Ovary (tissue), 9 donors: Measurements from ENCODE around the gene GPR141. TPM values are rescaled to one million over a fixed set of nuclear protein-coding genes. Genes with fewer than 3 reads are reported as not detected.

Experiments
- DNase-seq, 5 donors: peaks; one replicate each; pipeline ENCODE4 v3.0.0-alpha.2; 2019 to 2020
- H3K27ac ChIP-seq, 2 donors: fragments of 200-600 bp; one replicate each; pipeline versions ENCODE4 v1.5.1 to v1.8.0; 2019 to 2022
- H3K27me3 ChIP-seq: fragments of 200-600 bp; one replicate; pipeline ENCODE4 v1.8.0; 2022
- H3K36me3 ChIP-seq: fragments of 200-600 bp; sonication (generic); one replicate; pipeline ENCODE4 v1.5.1; 2019
- H3K4me1 ChIP-seq: one replicate; pipeline ENCODE4 v1.8.1; 2013; ENCODE audit warnings: mild to moderate bottlenecking, moderate library complexity; ENCODE audit not compliant: insufficient read depth
- H3K4me3 ChIP-seq: fragments of 200-600 bp; sonication (generic); one replicate; pipeline ENCODE4 v1.5.1; 2017
- H3K9me3 ChIP-seq, 2 donors: fragments of 200-600 bp in 1 of 2; sonication (generic) in 1 of 2; one replicate each; pipeline versions ENCODE4 v1.5.1 to v1.8.1; 2013 to 2019; ENCODE audit warnings: mild to moderate bottlenecking in 1 of 2, moderate library complexity in 1 of 2
- EP300 ChIP-seq: sonication (generic); formaldehyde crosslinking; IDR thresholded peaks from one replicate; pipeline ENCODE4 v1.6.1; 2017; ENCODE audit warnings: antibody characterized with exemption
- POLR2A ChIP-seq: fragments of 450-650 bp; IDR thresholded peaks from one replicate; pipeline ENCODE4 v1.6.1; 2017; ENCODE audit warnings: antibody characterized with exemption, mild to moderate bottlenecking, moderate library complexity
- WGBS, 3 donors: extraction: QIAGEN DNeasy Blood & Tissue Kit in 1 of 3; methylation state at CpG; one replicate each; pipeline versions ENCODE4 v1.1.5 to v1.1.7; 2013 to 2017; 5-methylcytosine and 5-hydroxymethylcytosine counted together
- intact Hi-C, 4 donors: fragments of 100-400 bp; cut with DNase I; formaldehyde crosslinking; loops; one replicate each; pipeline versions ENCODE4 v1.11.0 to v1.15.1; 2022 to 2023
- polyA plus RNA-seq, 2 donors: library from polyadenylated mRNA; stranded (reverse); fragments of 200-250 nt in 1 of 2; fragments of 350-450 nt in 1 of 2; fragmentation: Illumina TruSeq in 1 of 2; extraction: RNeasy Lipid Tissue Mini Kit (QIAGEN cat#74804) in 1 of 2; gene quantifications; one replicate each; pipeline ENCODE4 v1.2.3, GENCODE V29; 2013 to 2014
- total RNA-seq, 7 donors: library from RNA; depleted of rRNA in 2 of 7; stranded (reverse); fragments of >200 nt in 2 of 7; fragmentation: NEBNext Ultra II Directional in 3 of 7; extraction: Animal tissue kit (Norgen Biotek cat#: 25700) in 3 of 7; gene quantifications; one replicate each; pipeline versions ENCODE4 v1.1.0 to v1.2.4, GENCODE V29; 2016 to 2023
- TF ChIP-seq, protein P1 (sequence below), 3 donors: fragments of 450-650 bp in 2 of 3; fragments of 200-600 bp in 1 of 3; IDR thresholded peaks; one replicate each; pipeline versions ENCODE4 v1.5.1 to v1.8.0; 2016 to 2022; ENCODE audit warnings: antibody characterized with exemption in 3 of 3, mild to moderate bottlenecking in 1 of 3
- donor health status: DM: no; HTN: no; CAD: no; lungs with moderate emphysema.
- donor health status: DM: no; HTN: no; CAD: no.
- donor health status: Bipolar disorder and iron deficiency.
- donor health status: DM: yes; HTN: yes; CAD: no.
- donor health status: DM: no; HTN: no; CAD: no.
- donor health status: DM: yes; HTN: yes; CAD: no.

GPR141 gene
- total and polyA plus RNA-seq, 9 donors: 0.08 to 1.2 (median 0.63) TPM; not detected in 5

DNA sequence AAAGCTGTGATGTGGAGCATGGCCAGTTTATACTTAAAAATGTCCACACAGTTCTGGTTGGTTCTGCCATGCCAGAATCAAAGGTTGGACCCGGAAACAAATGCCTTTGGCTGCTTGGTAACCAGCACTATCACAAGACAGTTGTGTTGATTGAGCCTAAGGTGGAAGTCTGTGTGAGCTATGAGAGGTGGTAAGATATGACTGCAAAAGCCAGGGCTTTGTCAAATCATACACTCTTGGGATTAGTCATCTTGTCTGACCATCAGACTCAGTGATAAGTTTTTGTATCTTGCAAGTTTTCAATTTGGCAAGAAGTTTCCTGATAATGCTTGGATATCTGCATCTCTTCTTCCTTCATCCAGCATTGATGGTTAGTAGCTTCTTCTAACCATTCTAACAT is 35.5 kb downstream of the GPR141 start:
- TF ChIP-seq EP300 (no peak), POLR2A (no peak)
- TF ChIP-seq, protein P1, sequence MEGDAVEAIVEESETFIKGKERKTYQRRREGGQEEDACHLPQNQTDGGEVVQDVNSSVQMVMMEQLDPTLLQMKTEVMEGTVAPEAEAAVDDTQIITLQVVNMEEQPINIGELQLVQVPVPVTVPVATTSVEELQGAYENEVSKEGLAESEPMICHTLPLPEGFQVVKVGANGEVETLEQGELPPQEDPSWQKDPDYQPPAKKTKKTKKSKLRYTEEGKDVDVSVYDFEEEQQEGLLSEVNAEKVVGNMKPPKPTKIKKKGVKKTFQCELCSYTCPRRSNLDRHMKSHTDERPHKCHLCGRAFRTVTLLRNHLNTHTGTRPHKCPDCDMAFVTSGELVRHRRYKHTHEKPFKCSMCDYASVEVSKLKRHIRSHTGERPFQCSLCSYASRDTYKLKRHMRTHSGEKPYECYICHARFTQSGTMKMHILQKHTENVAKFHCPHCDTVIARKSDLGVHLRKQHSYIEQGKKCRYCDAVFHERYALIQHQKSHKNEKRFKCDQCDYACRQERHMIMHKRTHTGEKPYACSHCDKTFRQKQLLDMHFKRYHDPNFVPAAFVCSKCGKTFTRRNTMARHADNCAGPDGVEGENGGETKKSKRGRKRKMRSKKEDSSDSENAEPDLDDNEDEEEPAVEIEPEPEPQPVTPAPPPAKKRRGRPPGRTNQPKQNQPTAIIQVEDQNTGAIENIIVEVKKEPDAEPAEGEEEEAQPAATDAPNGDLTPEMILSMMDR (IDR thresholded peaks at IDR 0.05): no peak
- Histone ChIP-seq H3K36me3 (no peaks in the 10 kb centered on the region), H3K27ac (no peak overlapping the region), H3K4me1 (no peaks in the 10 kb centered on the region), H3K9me3 (no peaks in the 10 kb centered on the region), H3K27me3 (no peaks in the 10 kb centered on the region), H3K4me3 (no peak overlapping the region)
- WGBS, 3 donors: 82 to 90% (median 84%) methylated on average over 1 of the region's 1 CpG
- intact Hi-C loops: no loop called here
- no peak for DNase-seq

DNA sequence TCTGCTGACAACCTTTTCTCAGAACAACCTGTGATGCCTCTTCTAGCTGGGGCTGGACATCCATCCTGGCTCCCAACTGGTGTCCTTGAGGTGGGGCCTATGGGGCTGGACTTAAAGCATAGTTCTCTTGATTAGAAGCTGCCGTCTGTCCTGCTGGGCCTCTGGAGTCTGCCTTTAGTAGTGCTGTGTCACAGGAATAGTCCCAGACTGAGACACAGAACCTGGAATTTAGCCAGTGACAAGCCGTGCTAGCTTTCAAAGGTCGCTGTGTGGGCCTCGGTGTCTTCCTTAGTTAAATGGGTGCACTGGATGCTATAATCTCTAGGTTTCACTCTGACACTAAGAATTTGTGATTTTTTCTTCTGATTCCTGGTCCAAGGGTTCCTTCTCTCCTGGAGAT is 41.2 kb downstream of the GPR141 start:
- H3K27me3 ChIP-seq: no peaks in the 10 kb centered on the region
- H3K4me1 ChIP-seq: no peaks in the 10 kb centered on the region
- intact Hi-C loops: no loop called here
- H3K9me3 ChIP-seq: no peaks in the 10 kb centered on the region
- H3K27ac ChIP-seq: no peak overlapping the region
- H3K4me3 ChIP-seq: no peak overlapping the region
- WGBS, 3 donors: 48 to 59% (median 54%) methylated on average over 4 of the region's 4 CpGs
- TF ChIP-seq EP300 (no peak), POLR2A (no peak)
- TF ChIP-seq, protein P1 (IDR thresholded peaks at IDR 0.05): no peak
- no peak for DNase-seq
- H3K36me3 ChIP-seq: no peaks in the 10 kb centered on the region

DNA sequence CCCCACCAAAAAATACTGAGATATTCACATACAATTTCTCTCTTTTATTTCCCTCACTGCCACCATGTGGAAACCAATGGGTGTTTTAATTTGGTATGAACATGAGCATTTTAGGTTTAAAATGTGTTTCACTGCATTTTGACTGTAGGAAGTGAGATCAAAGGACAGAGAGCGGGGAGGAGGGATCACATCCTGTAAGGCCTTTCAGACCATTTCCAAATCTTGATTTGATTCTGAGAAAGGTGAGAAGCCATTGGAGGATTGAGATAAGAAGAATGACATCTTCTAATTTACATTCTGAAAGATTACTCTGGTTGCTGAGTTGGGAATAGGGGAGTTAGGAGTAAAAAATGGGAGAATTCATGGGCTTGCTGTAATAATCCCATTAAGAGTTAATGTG is 42.5 kb downstream of the GPR141 start:
- TF ChIP-seq, protein P1 (IDR thresholded peaks at IDR 0.05): no peak
- TF ChIP-seq POLR2A: no peak
- no peak for TF ChIP-seq EP300
- Histone ChIP-seq H3K4me3 (no peak overlapping the region), H3K9me3 (no peaks in the 10 kb centered on the region), H3K27ac (no peak overlapping the region), H3K4me1 (no peaks in the 10 kb centered on the region), H3K36me3 (no peaks in the 10 kb centered on the region), H3K27me3 (no peaks in the 10 kb centered on the region)
- intact Hi-C loops: no loop called here
- no peak for DNase-seq
- 95 to 98% (median 96%) methylated on average over 1 of the region's 1 CpG for WGBS, 3 donors

DNA sequence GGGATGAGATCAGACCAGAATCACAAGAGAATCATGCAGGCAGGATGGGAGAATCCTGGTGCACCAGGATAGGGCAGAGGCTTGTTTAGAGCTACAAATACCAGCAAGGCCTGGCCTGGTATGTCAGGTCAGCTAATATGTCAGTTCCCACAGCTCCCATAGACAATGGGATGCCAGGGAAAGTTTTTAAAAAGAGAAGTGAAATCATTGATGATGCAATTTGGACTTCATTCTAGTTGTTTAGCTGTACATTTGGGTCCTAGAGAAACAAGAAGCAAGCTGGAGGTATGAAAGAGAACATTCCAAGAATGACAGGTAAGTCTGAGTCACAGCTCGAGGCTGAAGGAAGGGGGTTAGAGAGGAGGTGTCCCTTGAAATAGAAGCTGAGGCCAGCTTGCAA is 45.2 kb downstream of the GPR141 start:
- no peaks in the 10 kb centered on the region for H3K4me1 ChIP-seq
- no peak overlapping the region for H3K4me3 ChIP-seq
- DNase-seq: no peak
- 40 to 65% (median 48%) methylated on average over 1 of the region's 1 CpG for WGBS, 3 donors
- H3K27ac ChIP-seq: no peak overlapping the region
- H3K36me3 ChIP-seq: no peaks in the 10 kb centered on the region
- no peak for TF ChIP-seq POLR2A
- intact Hi-C loops: no loop called here
- no peaks in the 10 kb centered on the region for H3K27me3 ChIP-seq
- H3K9me3 ChIP-seq: no peaks in the 10 kb centered on the region

DNA sequence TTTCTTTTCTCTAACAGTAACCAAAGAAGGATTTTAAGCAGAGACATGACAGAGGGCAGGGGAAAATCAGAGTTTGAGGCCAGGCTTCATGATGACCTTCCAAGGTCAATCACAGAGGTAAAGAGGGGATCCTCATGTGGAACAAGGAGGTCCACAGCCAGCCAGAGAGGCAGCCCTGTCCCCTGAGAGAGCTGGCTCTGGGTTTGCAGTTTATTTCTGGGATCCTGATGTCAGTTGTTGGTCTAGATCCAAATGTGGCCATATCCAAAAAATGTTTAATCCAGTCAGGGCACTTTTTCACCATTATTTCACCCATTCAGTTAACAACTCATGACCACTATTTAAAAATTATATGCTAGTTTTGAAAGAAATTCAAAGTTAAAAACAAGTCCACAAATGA is 45.6 kb downstream of the GPR141 start:
- intact Hi-C loops: no loop called here
- Histone ChIP-seq H3K9me3 (no peaks in the 10 kb centered on the region), H3K4me3 (no peak overlapping the region), H3K27me3 (no peaks in the 10 kb centered on the region), H3K27ac (no peak overlapping the region), H3K4me1 (no peaks in the 10 kb centered on the region), H3K36me3 (no peaks in the 10 kb centered on the region)
- TF ChIP-seq POLR2A (no peak), EP300 (no peak)
- TF ChIP-seq, protein P1 (IDR thresholded peaks at IDR 0.05): no peak
- DNase-seq: no peak
